Frontal cortex (tissue), 1 donor: ENCODE results near the gene GPR87. TPM values are rescaled to one million over a fixed set of nuclear protein-coding genes. Genes with fewer than 3 reads are reported as not detected.

Experiments used
- total RNA-seq: library from RNA; depleted of rRNA; stranded (reverse); fragments of >200 nt; gene quantifications from one replicate; pipeline ENCODE4 v1.2.3, GENCODE V29; 2014

Gene GPR87
- total RNA-seq, 1 donor from 2014 or later: not detected

Other genes starting within 250 kb of the GPR87 start
- 6.1 TPM for gene MED12L, start 231.2 kb downstream of the GPR87 start, total RNA-seq
- not detected for gene GPR171, start 113.6 kb downstream of the GPR87 start, total RNA-seq
- 1.2 TPM for gene P2RY14, start 38.3 kb downstream of the GPR87 start, total RNA-seq
- 1.6 TPM for gene P2RY13, start 12.7 kb upstream of the GPR87 start, total RNA-seq
- 17.5 TPM for gene P2RY12, start 67.9 kb upstream of the GPR87 start, total RNA-seq
- 0.82 TPM for gene IGSF10, start 144.2 kb upstream of the GPR87 start, total RNA-seq